Activated CD8-positive, alpha-beta memory T cell treated with anti-CD3 and anti-CD28 coated beads, Interleukin-2, amount 10 ng/mL, durations not matched to agents 7 days and 5 days (primary cell): ENCODE measurements around the gene TMEM187. TPM values are rescaled to one million over a fixed set of nuclear protein-coding genes. Genes with fewer than 3 reads are reported as not detected.
"Not testable (repeated sequence)": the region's sequence is repeated elsewhere in the genome, so short reads cannot be mapped to it uniquely, and the experiment has no call there.

Experiments used
- ATAC-seq: fragments of 150-1000 bp; cut with Tn5 transposase; one replicate; pipeline ENCODE4 v1.10.0; 2021; ENCODE audit warnings: moderate library complexity
- CTCF ChIA-PET: fragments of 350-600 bp; sonication (Branson Sonifier 250); formaldehyde crosslinking; loops from one replicate; lab custom pipeline; 2021; ENCODE audit warnings: antibody characterized with exemption; lab: Charles Lee
- DNase-seq: peaks from one replicate; pipeline ENCODE4 v3.0.0-alpha.2; 2020
- H3K27ac Mint-ChIP-seq: one replicate; pipeline ENCODE4 v1.8.0; 2021; ENCODE audit warnings: mild to moderate bottlenecking, mixed read lengths
- H3K27me3 Mint-ChIP-seq: one replicate; pipeline ENCODE4 v1.8.0; 2021; ENCODE audit warnings: mixed read lengths
- H3K36me3 Mint-ChIP-seq: one replicate; pipeline ENCODE4 v1.8.0; 2021; ENCODE audit warnings: mild to moderate bottlenecking, mixed read lengths
- H3K4me1 Mint-ChIP-seq: one replicate; pipeline ENCODE4 v1.8.0; 2021; ENCODE audit warnings: mixed read lengths
- H3K4me3 Mint-ChIP-seq: one replicate; pipeline ENCODE4 v1.8.0; 2021; ENCODE audit warnings: mild to moderate bottlenecking, moderate library complexity, mixed read lengths
- H3K9me3 Mint-ChIP-seq: one replicate; pipeline ENCODE4 v1.8.0; 2022; ENCODE audit warnings: low read depth, mixed read lengths
- total RNA-seq, 2 experiments: library from RNA; stranded (reverse); gene quantifications; one replicate each; pipeline ENCODE4 v1.2.3, GENCODE V29; 2021

Gene TMEM187
- total RNA-seq, 2 experiments from 2014 or later: 8.6 to 10.7 TPM

GRCh38 chrX:153973127-153974002 is 811 bp downstream of the TMEM187 start:
- no peak for DNase-seq
- Mint-ChIP-seq H3K27ac (peak overlapping the region; percentile 95), H3K27me3 (no peaks in the 10 kb centered on the region), H3K9me3 (no peaks in the 10 kb centered on the region), H3K4me3 (peak overlapping the region; percentile 89), H3K4me1 (peaks cover 20% of the 10 kb centered on the region), H3K36me3 (peaks cover 12% of the 10 kb centered on the region)
- CTCF ChIA-PET: interaction anchor here (1.0 to 1.7 kb wide), 2 partner anchors 8 to 11 kb away, joined by 4 to 6 read pairs; no protein-coding TSS in a partner anchor
- ATAC-seq: no peak

- Mint-ChIP-seq H3K27ac (peak overlapping the region; percentile 95), H3K4me3 (peak overlapping the region; percentile 89), H3K4me1 (peaks cover 20% of the 10 kb centered on the region), H3K36me3 (peaks cover 10% of the 10 kb centered on the region), H3K9me3 (no peaks in the 10 kb centered on the region), H3K27me3 (no peaks in the 10 kb centered on the region)
- DNase-seq: no peak
- CTCF ChIA-PET: interaction anchor here (1.0 to 1.7 kb wide), 2 partner anchors 7 to 10 kb away, joined by 4 to 6 read pairs; no protein-coding TSS in a partner anchor
- no peak for ATAC-seq
Measured at GRCh38 chrX:153974003-153974725, 1.6 kb downstream of the TMEM187 start.

GRCh38 chrX:153974726-153975286 is 2.3 kb downstream of the TMEM187 start:
- peak overlapping the region; percentile 95 for H3K27ac Mint-ChIP-seq
- no peaks in the 10 kb centered on the region for H3K9me3 Mint-ChIP-seq
- H3K4me1 Mint-ChIP-seq: peaks cover 20% of the 10 kb centered on the region
- CTCF ChIA-PET: interaction anchor here (1.0 kb wide), 1 partner anchor 9 kb away, joined by 4 read pairs; no protein-coding TSS in a partner anchor
- no peaks in the 10 kb centered on the region for H3K27me3 Mint-ChIP-seq
- no peak for DNase-seq
- peaks cover 4% of the 10 kb centered on the region for H3K36me3 Mint-ChIP-seq
- H3K4me3 Mint-ChIP-seq: peak overlapping the region; percentile 89
- no peak for ATAC-seq

GRCh38 chrX:153980394-153980793 is 7.8 kb downstream of the TMEM187 start:
- Mint-ChIP-seq H3K27ac (peak overlapping the region; percentile 97), H3K4me3 (peak overlapping the region; percentile 69), H3K4me1 (peaks cover 51% of the 10 kb centered on the region)
- H3K9me3 Mint-ChIP-seq, H3K36me3 Mint-ChIP-seq, H3K27me3 Mint-ChIP-seq, DNase-seq: not testable (repeated sequence)
- peak; percentile 59 for ATAC-seq
- CTCF ChIA-PET: interaction anchor here (0.8 to 2.2 kb wide), 7 partner anchors 9 to 54 kb away, joined by 3 to 7 read pairs (median 4); partner anchors contain the start of gene HCFC1

GRCh38 chrX:153981231-153981630 is 8.7 kb downstream of the TMEM187 start:
- no peaks in the 10 kb centered on the region for H3K9me3 Mint-ChIP-seq
- ATAC-seq: peak; percentile 1
- H3K36me3 Mint-ChIP-seq: peaks cover 4% of the 10 kb centered on the region
- peak overlapping the region; percentile 97 for H3K27ac Mint-ChIP-seq
- peak overlapping the region; percentile 55 for H3K4me3 Mint-ChIP-seq
- no peak for DNase-seq
- H3K27me3 Mint-ChIP-seq: no peaks in the 10 kb centered on the region
- peaks cover 50% of the 10 kb centered on the region for H3K4me1 Mint-ChIP-seq
- CTCF ChIA-PET: interaction anchor here (0.6 to 2.2 kb wide), 11 partner anchors 8 to 112 kb away, joined by 3 to 7 read pairs (median 5); partner anchors contain the start of genes HCFC1 and TMEM187

GRCh38 chrX:153981771-153982533 is 9.4 kb downstream of the TMEM187 start:
- no peaks in the 10 kb centered on the region for H3K27me3 Mint-ChIP-seq
- CTCF ChIA-PET: interaction anchor here (1.0 to 2.2 kb wide), 9 partner anchors 9 to 55 kb away, joined by 3 to 7 read pairs (median 5); partner anchors contain the start of genes HCFC1 and TMEM187
- H3K9me3 Mint-ChIP-seq: no peaks in the 10 kb centered on the region
- peak overlapping the region; percentile 97 for H3K27ac Mint-ChIP-seq
- DNase-seq (peak; percentile 82), ATAC-seq (peak; percentile 43)
- H3K36me3 Mint-ChIP-seq: peaks cover 4% of the 10 kb centered on the region
- peak overlapping the region; percentile 55 for H3K4me3 Mint-ChIP-seq
- peaks cover 55% of the 10 kb centered on the region for H3K4me1 Mint-ChIP-seq

GRCh38 chrX:153983321-153983801 is 10.8 kb downstream of the TMEM187 start:
- H3K27ac Mint-ChIP-seq: peak overlapping the region; percentile 97
- ATAC-seq: no peak
- H3K4me1 Mint-ChIP-seq: peaks cover 61% of the 10 kb centered on the region
- no peaks in the 10 kb centered on the region for H3K9me3 Mint-ChIP-seq
- H3K4me3 Mint-ChIP-seq: peak overlapping the region; percentile 43
- CTCF ChIA-PET: no interaction called here
- no peaks in the 10 kb centered on the region for H3K27me3 Mint-ChIP-seq
- peaks cover 4% of the 10 kb centered on the region for H3K36me3 Mint-ChIP-seq
- no peak for DNase-seq

GRCh38 chrX:153984351-153985178 is 12.0 kb downstream of the TMEM187 start:
- Mint-ChIP-seq H3K4me3 (peak overlapping the region; percentile 72), H3K27me3 (no peaks in the 10 kb centered on the region), H3K36me3 (peaks cover 4% of the 10 kb centered on the region), H3K4me1 (peaks cover 65% of the 10 kb centered on the region), H3K9me3 (no peaks in the 10 kb centered on the region), H3K27ac (peak overlapping the region; percentile 95)
- ATAC-seq (peak; percentile 32), DNase-seq (peak; percentile 68)
- CTCF ChIA-PET: interaction anchor here (1.0 kb wide), 1 partner anchor 10 kb away, joined by 4 read pairs; no protein-coding TSS in a partner anchor

- Mint-ChIP-seq H3K4me1 (peaks cover 47% of the 10 kb centered on the region), H3K9me3 (no peaks in the 10 kb centered on the region), H3K27ac (no peak overlapping the region), H3K27me3 (no peaks in the 10 kb centered on the region), H3K36me3 (no peaks in the 10 kb centered on the region), H3K4me3 (no peak overlapping the region)
- no peak for DNase-seq
- CTCF ChIA-PET: interaction anchor here (1.2 kb wide), 1 partner anchor 25 kb away, joined by 3 read pairs; no protein-coding TSS in a partner anchor
- ATAC-seq: no peak
Measured at GRCh38 chrX:153988493-153988892, 15.9 kb downstream of the TMEM187 start.

GRCh38 chrX:153989973-153990655 is 17.6 kb downstream of the TMEM187 start:
- CTCF ChIA-PET: interaction anchor here (1.0 to 1.9 kb wide), 3 partner anchors 9 to 24 kb away, joined by 3 to 7 read pairs (median 5); no protein-coding TSS in a partner anchor
- no peak for ATAC-seq
- peak; percentile 48 for DNase-seq

GRCh38 chrX:153991013-153991580 is 18.5 kb downstream of the TMEM187 start:
- peaks cover 27% of the 10 kb centered on the region for H3K4me1 Mint-ChIP-seq
- ATAC-seq (no peak), DNase-seq (no peak)
- H3K9me3 Mint-ChIP-seq: no peaks in the 10 kb centered on the region
- CTCF ChIA-PET: interaction anchor here (1.9 to 2.2 kb wide), 2 partner anchors 10 to 22 kb away, joined by 6 to 7 read pairs; no protein-coding TSS in a partner anchor
- H3K4me3 Mint-ChIP-seq: no peak overlapping the region
- no peak overlapping the region for H3K27ac Mint-ChIP-seq
- no peaks in the 10 kb centered on the region for H3K36me3 Mint-ChIP-seq
- no peaks in the 10 kb centered on the region for H3K27me3 Mint-ChIP-seq

More at GRCh38 chrX:153989973-153990655, 17.6 kb downstream of the TMEM187 start:
- Mint-ChIP-seq H3K27me3 (no peaks in the 10 kb centered on the region), H3K27ac (peak overlapping the region; percentile 79), H3K4me1 (peaks cover 31% of the 10 kb centered on the region), H3K36me3 (no peaks in the 10 kb centered on the region), H3K9me3 (no peaks in the 10 kb centered on the region), H3K4me3 (no peak overlapping the region)
